Nucleus accumbens (tissue), 56 donors: Measurements from ENCODE around the gene SEC14L5.

Experiments used
- DNase-seq, 56 donors: peaks; one replicate each; lab custom pipeline; 2025; lab: John Stamatoyannopoulos, UW

Gene SEC14L5

GRCh38 chr16:4957720-4958509 is at the start of gene SEC14L5:
SEC14L5 (plus strand) TSS chr16:4958330; CDS start chr16:4959324, 994 bp downstream.
- peak; percentile 67 to 99 (median 96) for DNase-seq

- DNase-seq, result no peak
Measured at GRCh38 chr16:4908854-4909401, 49.2 kb upstream of the SEC14L5 start.

GRCh38 chr16:4909825-4910224 is 48.3 kb upstream of the SEC14L5 start:
- DNase-seq, result no peak

- no peak for DNase-seq
Measured at GRCh38 chr16:4910828-4911227, 47.3 kb upstream of the SEC14L5 start.

GRCh38 chr16:4911970-4912386 is 46.2 kb upstream of the SEC14L5 start:
- DNase-seq, result no peak

GRCh38 chr16:4913130-4913773 is 44.9 kb upstream of the SEC14L5 start:
- DNase-seq, result no peak

GRCh38 chr16:4913774-4914525 is 44.2 kb upstream of the SEC14L5 start:
- DNase-seq, result no peak

- DNase-seq, result no peak
Measured at GRCh38 chr16:4914528-4915225, 43.5 kb upstream of the SEC14L5 start.

GRCh38 chr16:4915226-4915761 is 42.8 kb upstream of the SEC14L5 start:
- DNase-seq, result no peak

GRCh38 chr16:4917117-4917516 is 41.0 kb upstream of the SEC14L5 start:
- DNase-seq, result no peak

GRCh38 chr16:4918781-4919251 is 39.3 kb upstream of the SEC14L5 start:
- DNase-seq, result no peak

GRCh38 chr16:4920826-4921225 is 37.3 kb upstream of the SEC14L5 start:
- DNase-seq, result no peak

- DNase-seq, result no peak
Measured at GRCh38 chr16:4922721-4923342, 35.3 kb upstream of the SEC14L5 start.

- DNase-seq, result no peak
Measured at GRCh38 chr16:4923853-4924252, 34.3 kb upstream of the SEC14L5 start.

- DNase-seq, result no peak
Measured at GRCh38 chr16:4924593-4925292, 33.4 kb upstream of the SEC14L5 start.

- no peak for DNase-seq
Measured at GRCh38 chr16:4925293-4925607, 32.9 kb upstream of the SEC14L5 start.

GRCh38 chr16:4925791-4926190 is 32.3 kb upstream of the SEC14L5 start:
- DNase-seq, result no peak

GRCh38 chr16:4926928-4927327 is 31.2 kb upstream of the SEC14L5 start:
- no peak for DNase-seq

GRCh38 chr16:4927661-4928060 is 30.5 kb upstream of the SEC14L5 start:
- DNase-seq, result no peak
